GM18511 (cell line): ENCODE data around the gene RFK.

ENCODE experiments used
- ATAC-seq: cut with Tn5 transposase; IDR thresholded peaks from one replicate; pipeline ENCODE4 v1.9.1; 2021; ENCODE audit warnings: mild to moderate bottlenecking, moderate library complexity; ENCODE audit not compliant: unreplicated experiment

The RFK gene

GRCh38 chr9:76413658-76414057 lies 19.4 kb upstream of the RFK start:
- no peak for ATAC-seq

- ATAC-seq, result no peak
Measured at GRCh38 chr9:76412638-76413037, 18.4 kb upstream of the RFK start.

- no peak for ATAC-seq
Measured at GRCh38 chr9:76405868-76406267, 11.6 kb upstream of the RFK start.

- ATAC-seq, result no peak
Measured at GRCh38 chr9:76405340-76405739, 11.1 kb upstream of the RFK start.

GRCh38 chr9:76404401-76404800 lies 10.2 kb upstream of the RFK start:
- ATAC-seq, result no peak

GRCh38 chr9:76403352-76403751 lies 9.1 kb upstream of the RFK start:
- ATAC-seq, result peak; percentile 92

GRCh38 chr9:76401580-76402354 lies 7.5 kb upstream of the RFK start:
- ATAC-seq, result no peak

GRCh38 chr9:76401176-76401575 lies 7.0 kb upstream of the RFK start:
- ATAC-seq, result no peak

GRCh38 chr9:76400534-76401096 lies 6.4 kb upstream of the RFK start:
- ATAC-seq, result no peak

- ATAC-seq, result no peak
Measured at GRCh38 chr9:76399856-76400255, 5.6 kb upstream of the RFK start.

- ATAC-seq, result no peak
Measured at GRCh38 chr9:76396597-76396996, 2.4 kb upstream of the RFK start.

- no peak for ATAC-seq
Measured at GRCh38 chr9:76396144-76396543, 1.9 kb upstream of the RFK start.

- ATAC-seq, result no peak
Measured at GRCh38 chr9:76395381-76395780, 1.2 kb upstream of the RFK start.

- peak; percentile 55 for ATAC-seq
Measured at GRCh38 chr9:76394960-76395252, 680 bp upstream of the RFK start.

GRCh38 chr9:76390656-76391055 lies 3.6 kb downstream of the RFK start:
- ATAC-seq, result no peak

GRCh38 chr9:76379494-76379893 lies 14.7 kb downstream of the RFK start:
- ATAC-seq, result no peak

- ATAC-seq, result no peak
Measured at GRCh38 chr9:76378367-76379073, 15.7 kb downstream of the RFK start.

- ATAC-seq, result no peak
Measured at GRCh38 chr9:76377791-76378190, 16.4 kb downstream of the RFK start.

- no peak for ATAC-seq
Measured at GRCh38 chr9:76374783-76375559, 19.3 kb downstream of the RFK start.

GRCh38 chr9:76373784-76374474 lies 20.3 kb downstream of the RFK start:
- ATAC-seq, result no peak

- peak; percentile 44 for ATAC-seq
Measured at GRCh38 chr9:76373173-76373783, 20.9 kb downstream of the RFK start.
